ENCODE results near the gene BRIP1.

BRIP1 gene

DNA sequence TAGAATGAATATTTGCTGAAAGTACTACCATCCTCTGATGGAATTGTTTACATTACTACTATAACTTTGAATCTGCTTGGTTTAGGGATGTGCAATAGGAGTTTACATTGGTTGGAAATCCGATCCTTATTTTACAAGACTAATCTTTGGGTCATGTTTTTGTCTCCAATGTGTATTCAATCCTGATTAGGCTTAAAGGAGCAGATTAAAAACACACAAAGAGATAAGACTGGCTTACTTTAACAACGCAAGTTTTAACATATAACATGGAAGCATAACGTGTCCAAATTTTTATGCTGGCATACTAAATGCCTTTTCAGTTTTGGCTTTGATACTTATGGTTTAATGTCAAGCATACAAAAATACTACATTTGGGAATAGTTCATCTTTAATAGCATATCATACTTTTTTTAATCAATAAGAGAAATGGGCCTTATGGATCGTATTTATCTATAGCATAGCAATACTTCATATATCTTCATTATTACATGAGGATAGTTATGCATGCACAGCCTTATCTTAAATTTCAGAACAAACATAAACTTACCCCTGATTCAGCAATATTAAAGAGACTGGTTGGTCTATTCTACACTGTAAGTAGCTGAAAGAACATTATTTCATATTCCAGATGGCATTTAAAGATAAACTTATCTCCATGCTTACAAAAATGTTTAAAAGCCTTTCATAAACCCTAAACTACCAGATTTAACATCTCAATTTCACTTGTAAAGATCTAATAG is 202.4 kb downstream of the BRIP1 start:
- DNase-seq (ENCODE audit: low spot score) = no peak

- DNase-seq (ENCODE audit: low spot score) = no peak
These were observed 203.9 kb downstream of the BRIP1 start for GRCh38 chr17:61659437-61659836.

DNA sequence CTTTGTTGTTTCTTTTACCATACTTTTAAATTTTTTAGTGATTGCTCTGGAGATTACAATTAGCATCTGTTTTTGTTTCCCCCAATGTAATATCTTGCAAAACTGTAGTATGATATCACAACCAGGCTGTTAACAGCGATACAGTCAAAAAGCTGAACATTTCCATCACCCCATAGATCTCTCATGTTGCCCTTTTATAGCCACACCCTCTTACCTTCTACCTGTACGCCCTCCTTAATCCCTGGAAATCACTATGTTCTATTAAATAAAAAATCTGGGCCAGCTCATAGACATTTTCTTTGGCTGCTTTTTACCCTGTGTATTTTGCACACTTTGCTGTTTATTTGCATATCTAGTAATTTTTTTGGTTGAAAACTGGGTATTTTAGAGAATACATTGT is 205.1 kb downstream of the BRIP1 start:
- DNase-seq (ENCODE audit: low spot score) = no peak

- no peak for DNase-seq (ENCODE audit: low spot score)
These were observed 206.0 kb downstream of the BRIP1 start for GRCh38 chr17:61657338-61657737.

DNA sequence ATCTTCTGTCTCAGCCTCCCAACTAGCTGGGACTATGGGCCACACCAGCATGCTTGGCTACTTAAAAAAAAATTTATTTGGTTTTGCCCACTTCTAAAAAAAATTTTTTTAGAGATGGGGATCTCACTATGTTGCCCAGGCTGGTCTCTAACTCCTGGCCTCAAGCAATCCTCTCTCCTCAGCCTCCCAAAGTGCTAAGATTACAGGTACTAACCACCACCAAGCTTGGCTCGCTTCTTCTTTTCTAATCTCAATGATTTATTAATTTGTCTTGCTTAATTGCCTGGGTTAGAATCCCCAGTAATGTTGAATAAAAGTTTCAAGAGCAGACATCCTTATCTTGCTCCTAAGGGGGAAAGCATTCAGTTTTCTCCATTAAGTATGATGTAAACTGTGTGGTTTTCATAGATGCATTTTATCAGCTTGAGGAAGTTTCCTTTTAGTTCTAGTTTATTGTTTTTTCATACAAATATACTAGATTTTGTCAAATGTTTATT is 206.6 kb downstream of the BRIP1 start:
- no peak for DNase-seq (ENCODE audit: low spot score)

- no peak for DNase-seq (ENCODE audit: low spot score)
These were observed 212.6 kb downstream of the BRIP1 start for GRCh38 chr17:61650749-61651148.

DNA sequence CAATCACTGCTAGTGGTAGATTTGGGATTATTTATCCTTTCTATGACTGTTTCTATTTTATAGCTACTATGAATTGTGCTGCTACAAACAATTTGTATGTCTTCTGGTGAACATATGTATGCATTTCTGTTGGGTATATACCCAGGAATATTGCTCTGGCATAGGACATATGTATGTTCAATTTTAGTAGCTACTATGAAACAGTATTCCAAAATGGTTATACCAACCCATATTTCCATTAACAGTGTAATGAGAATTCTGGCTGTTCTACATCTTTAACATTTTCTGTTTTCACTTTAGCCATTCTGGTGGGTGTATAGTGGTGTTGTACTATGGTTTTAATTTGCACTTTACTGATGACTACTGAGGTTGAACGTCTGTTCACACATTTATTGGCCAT is 214.7 kb downstream of the BRIP1 start:
- no peak for DNase-seq (ENCODE audit: low spot score)

DNA sequence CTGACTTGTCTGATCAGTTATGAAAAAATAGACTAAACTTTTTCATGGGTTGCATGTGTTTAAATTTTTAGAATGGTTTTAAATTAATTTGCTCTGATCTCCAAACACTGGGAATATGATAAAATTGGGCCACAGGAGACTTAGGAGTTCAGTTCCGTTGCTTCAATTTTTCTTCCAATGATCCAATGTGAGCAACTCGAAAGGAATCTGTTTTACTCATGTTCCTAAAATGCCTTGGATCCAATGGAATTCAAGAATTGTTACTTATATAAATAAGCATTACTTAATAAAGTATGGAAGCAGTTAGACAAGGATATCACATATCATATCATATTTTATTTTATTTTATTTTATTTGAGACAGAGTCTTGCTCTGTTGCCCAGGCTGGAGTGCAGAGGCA is 216.3 kb downstream of the BRIP1 start:
- DNase-seq (ENCODE audit: low spot score) = no peak

GRCh38 chr17:61646482-61646881 is 216.8 kb downstream of the BRIP1 start:
- DNase-seq (ENCODE audit: low spot score) = no peak

- DNase-seq (ENCODE audit: low spot score) = no peak
These were observed 217.4 kb downstream of the BRIP1 start for GRCh38 chr17:61645920-61646319.

- DNase-seq (ENCODE audit: low spot score) = no peak
These were observed 218.2 kb downstream of the BRIP1 start for GRCh38 chr17:61644800-61645774.

DNA sequence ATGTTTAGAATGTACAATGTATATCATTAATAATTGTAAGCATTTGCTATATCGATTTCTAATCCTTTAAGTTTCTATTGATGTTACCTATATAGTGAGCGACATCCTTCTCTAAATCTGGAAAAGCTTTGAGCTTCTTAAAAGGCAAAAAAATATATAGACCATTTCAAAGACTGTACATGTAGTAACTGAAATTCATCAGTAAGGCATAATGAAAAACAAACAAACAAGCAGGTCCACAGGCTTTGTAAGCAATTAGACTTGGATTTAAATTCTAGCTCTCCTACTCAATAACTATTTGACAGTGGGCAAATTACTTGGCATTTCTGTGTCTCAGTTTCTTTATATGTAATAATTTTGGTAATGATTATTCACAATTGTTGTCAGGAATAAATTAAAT is 220.6 kb downstream of the BRIP1 start:
- DNase-seq (ENCODE audit: low spot score) = no peak

GRCh38 chr17:61641715-61642114 is 221.6 kb downstream of the BRIP1 start:
- DNase-seq (ENCODE audit: low spot score) = no peak

GRCh38 chr17:61641084-61641483 is 222.2 kb downstream of the BRIP1 start:
- DNase-seq (ENCODE audit: low spot score) = no peak

DNA sequence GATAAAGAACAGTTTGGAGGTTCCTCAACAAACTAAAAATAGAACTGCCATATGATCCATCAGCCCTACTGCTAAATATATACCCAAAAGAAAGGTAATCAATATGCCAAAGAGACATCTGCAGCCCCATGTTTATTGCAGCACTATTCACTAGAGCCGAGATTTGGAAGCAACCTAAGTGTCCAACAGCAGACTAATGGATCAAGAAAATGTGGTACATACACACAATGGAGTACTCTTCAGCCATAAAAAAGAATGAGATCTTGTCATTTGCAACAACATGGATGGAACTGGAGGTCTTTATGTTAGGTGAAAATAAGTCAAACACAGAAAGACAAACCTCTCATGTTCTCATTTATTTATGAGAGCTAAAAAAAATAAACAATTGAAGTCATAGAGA is 223.5 kb downstream of the BRIP1 start:
- no peak for DNase-seq (ENCODE audit: low spot score)

DNA sequence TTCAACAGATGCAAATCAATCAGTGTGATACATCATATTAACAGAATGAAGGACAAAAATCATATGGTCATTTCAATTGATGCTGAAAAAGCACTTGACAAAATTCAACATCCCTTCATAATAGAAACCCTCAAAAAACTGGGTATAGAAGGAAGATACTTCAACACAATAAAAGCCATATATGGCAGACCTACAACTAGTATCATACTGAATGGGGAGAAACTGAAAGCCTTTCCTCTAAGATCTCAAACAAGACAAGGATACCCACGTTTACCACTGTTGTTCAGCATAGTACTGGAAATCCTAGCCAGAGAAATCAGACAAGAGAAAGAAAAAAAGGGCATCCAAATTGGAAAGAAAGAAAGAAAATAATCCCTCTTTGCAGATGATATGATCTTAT is 225.2 kb downstream of the BRIP1 start:
- DNase-seq (ENCODE audit: low spot score) = no peak

- DNase-seq (ENCODE audit: low spot score) = peak; percentile 10
These were observed 227.4 kb downstream of the BRIP1 start for GRCh38 chr17:61635913-61636432.

DNA sequence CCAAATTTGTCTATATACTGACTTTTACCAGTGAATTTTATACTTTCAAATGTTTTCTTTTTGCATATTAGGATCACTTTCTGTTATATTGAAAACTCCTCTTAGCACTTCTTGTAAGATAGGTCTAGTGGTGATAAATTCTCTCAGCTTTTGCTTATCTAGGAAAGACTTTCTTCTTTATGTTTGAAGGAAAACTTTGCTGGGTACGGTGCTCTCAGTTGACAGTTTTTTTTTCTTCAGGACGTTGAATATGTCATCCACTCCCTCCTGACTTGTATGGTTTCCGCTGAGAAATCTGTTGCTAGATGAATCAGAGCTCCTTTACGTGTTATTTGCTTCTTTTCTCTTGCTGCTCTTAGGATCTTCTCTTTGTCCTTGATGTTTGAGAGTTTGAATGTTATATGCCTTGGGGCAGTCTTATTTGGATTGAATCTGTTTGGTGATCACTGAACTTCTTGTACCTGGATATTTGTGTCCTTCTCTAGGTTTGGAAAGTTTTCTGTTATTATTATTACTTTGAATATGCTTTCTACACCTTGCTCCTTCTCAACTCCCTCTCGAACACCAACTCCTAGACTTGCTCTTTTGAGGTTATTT is 228.3 kb downstream of the BRIP1 start:
- no peak for DNase-seq (ENCODE audit: low spot score)

GRCh38 chr17:61634011-61634539 is 229.3 kb downstream of the BRIP1 start:
- DNase-seq (ENCODE audit: low spot score) = no peak

DNA sequence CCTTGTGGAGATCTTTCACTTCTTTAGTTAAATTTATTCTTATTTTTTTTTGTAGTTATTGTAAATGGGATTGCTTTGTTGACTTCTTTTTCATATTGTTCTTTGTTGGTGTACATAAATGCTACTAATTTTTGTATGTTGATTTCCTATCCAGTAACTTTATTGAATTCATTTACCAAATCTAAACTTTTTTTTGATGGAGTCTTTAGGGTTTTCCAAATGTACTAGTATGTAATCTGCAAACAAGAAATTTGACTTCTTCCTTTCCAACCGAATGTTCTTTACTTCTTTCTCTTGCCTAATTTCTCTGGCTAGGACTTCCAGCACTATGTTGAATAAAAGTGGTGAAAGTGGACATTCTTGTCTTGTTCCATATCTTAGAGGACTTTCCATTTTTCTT is 230.5 kb downstream of the BRIP1 start:
- DNase-seq (ENCODE audit: low spot score) = no peak

DNA sequence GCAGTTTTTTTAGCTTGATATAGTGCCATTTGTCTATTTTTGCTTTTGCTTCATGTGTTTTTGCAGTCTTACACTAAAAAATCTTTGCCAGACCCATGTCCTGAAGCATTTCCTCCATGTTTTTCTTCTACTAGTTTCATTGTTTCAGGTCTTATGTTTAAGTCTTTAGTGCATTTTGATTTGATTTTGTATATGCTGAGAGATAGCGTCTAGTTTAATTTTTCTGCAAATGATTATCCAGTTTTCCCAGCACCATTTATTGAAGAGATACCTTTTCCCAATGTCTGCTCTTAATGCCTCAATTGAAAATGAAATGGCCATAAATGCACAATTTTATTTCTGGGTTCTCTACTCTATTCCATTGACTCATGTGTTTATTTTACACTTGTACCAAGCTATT is 231.5 kb downstream of the BRIP1 start:
- no peak for DNase-seq (ENCODE audit: low spot score)

Measured in COLO829 (cell line).